ENCODE results near the gene EPYC. TPM values are rescaled to one million over a fixed set of nuclear protein-coding genes. Genes with fewer than 3 reads are reported as not detected.

The EPYC gene
- total and polyA plus RNA-seq, 7 donors: not detected

- H3K4me1 ChIP-seq: no peaks in the 10 kb centered on the region
- ATAC-seq: no peak
- no peak overlapping the region for H3K27ac ChIP-seq
- H3K4me3 ChIP-seq: no peak overlapping the region
- H3K9me3 ChIP-seq: no peaks in the 10 kb centered on the region
- TF ChIP-seq, protein P1, sequence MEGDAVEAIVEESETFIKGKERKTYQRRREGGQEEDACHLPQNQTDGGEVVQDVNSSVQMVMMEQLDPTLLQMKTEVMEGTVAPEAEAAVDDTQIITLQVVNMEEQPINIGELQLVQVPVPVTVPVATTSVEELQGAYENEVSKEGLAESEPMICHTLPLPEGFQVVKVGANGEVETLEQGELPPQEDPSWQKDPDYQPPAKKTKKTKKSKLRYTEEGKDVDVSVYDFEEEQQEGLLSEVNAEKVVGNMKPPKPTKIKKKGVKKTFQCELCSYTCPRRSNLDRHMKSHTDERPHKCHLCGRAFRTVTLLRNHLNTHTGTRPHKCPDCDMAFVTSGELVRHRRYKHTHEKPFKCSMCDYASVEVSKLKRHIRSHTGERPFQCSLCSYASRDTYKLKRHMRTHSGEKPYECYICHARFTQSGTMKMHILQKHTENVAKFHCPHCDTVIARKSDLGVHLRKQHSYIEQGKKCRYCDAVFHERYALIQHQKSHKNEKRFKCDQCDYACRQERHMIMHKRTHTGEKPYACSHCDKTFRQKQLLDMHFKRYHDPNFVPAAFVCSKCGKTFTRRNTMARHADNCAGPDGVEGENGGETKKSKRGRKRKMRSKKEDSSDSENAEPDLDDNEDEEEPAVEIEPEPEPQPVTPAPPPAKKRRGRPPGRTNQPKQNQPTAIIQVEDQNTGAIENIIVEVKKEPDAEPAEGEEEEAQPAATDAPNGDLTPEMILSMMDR (IDR thresholded peaks at IDR 0.05): peak; percentile 45
- 51 to 58% (median 56%) methylated on average over 3 of the region's 3 CpGs for WGBS, 3 donors
- H3K27me3 ChIP-seq (ENCODE audit: insufficient read depth in 3 of 3, low read length in 2 of 3): no peaks in the 10 kb centered on the region
- intact Hi-C loops (cut with DNase I): loop anchor here in 1 of 2 donors (10.0 kb wide), 1 partner anchor 1396 kb away; no protein-coding TSS in a partner anchor
- DNase-seq: no peak
- H3K36me3 ChIP-seq (ENCODE audit: insufficient read depth in 1 of 2, low read depth in 1 of 2): no peaks in the 10 kb centered on the region
These were observed 63.8 kb downstream of the EPYC start for GRCh38 chr12:90940872-90941499.

DNA sequence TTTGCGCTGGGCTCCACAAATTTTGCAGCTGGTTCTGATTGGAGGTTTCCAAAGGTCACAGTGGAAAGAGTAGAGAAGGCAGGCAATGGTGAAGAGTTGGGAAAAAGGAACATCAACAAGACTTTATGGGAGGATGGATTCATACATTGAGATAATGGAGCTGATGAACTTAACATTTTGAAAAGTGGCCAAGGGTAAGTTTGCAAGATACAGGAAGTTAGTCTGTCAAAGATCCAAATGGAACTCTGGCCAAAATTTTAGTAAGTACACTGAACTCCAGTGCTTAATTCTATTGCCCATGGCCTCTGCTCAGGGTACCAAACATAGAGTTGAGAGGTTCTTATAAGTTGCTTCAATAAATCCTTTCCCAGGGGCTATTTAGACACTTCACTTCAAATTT lies 65.4 kb downstream of the EPYC start:
- Histone ChIP-seq H3K4me3 (no peak overlapping the region), H3K4me1 (no peaks in the 10 kb centered on the region), H3K27me3 (ENCODE audit: insufficient read depth in 3 of 3, low read length in 2 of 3) (no peaks in the 10 kb centered on the region), H3K9me3 (no peaks in the 10 kb centered on the region), H3K36me3 (ENCODE audit: insufficient read depth in 1 of 2, low read depth in 1 of 2) (no peaks in the 10 kb centered on the region), H3K27ac (no peak overlapping the region)
- intact Hi-C loops (cut with DNase I): no loop called here
- DNase-seq: no peak
- no peak for ATAC-seq
- TF ChIP-seq, protein P1 (IDR thresholded peaks at IDR 0.05): no peak
- 86 to 88% (median 87%) methylated on average over 1 of the region's 1 CpG for WGBS, 3 donors

DNA sequence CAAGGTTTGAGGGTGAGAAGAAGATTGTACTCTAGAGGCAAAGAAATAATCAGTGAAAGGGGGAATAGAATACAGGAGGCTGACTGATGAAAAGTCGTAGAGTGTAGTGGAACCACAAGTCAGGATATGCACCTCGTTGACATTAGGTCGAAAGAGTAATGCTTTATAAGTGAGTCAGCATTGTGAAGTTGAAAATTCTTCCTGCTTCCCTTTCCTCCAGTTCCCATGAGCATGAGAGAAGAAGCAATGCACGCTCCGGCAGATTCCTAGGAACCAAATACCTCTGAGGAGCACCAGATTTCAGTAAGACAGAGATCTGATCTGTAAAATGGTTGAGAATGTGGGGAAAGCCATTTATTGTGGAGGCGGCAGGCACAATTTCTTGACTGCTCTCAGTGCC lies 66.3 kb downstream of the EPYC start:
- no peak for DNase-seq
- intact Hi-C loops (cut with DNase I): no loop called here
- Histone ChIP-seq H3K27me3 (ENCODE audit: insufficient read depth in 3 of 3, low read length in 2 of 3) (no peaks in the 10 kb centered on the region), H3K4me3 (no peak overlapping the region), H3K27ac (no peak overlapping the region), H3K4me1 (no peaks in the 10 kb centered on the region), H3K9me3 (no peaks in the 10 kb centered on the region), H3K36me3 (ENCODE audit: insufficient read depth in 1 of 2, low read depth in 1 of 2) (no peaks in the 10 kb centered on the region)
- TF ChIP-seq, protein P1 (IDR thresholded peaks at IDR 0.05): no peak
- 71 to 73% (median 71%) methylated on average over 6 of the region's 6 CpGs for WGBS, 3 donors
- no peak for ATAC-seq

DNA sequence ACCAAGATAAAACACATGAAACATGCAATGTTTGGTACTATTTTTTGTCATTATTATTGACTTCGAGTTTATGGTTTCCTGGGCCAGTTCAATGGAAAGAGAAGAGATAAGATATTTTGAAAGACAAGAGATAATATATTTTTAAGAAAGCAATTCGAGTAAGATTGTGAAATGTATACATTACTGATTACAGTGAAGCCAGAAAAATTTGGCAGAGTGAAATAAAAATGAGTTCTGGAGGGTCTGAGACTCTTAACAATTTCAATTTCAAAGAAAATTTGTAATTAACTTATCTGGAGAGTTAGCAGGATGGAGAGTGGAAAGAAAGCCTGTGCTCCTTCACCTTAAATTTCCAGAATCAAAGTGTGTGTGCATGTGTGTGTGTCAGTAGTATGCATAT lies 67.1 kb downstream of the EPYC start:
- Histone ChIP-seq H3K9me3 (no peaks in the 10 kb centered on the region), H3K27ac (no peak overlapping the region), H3K4me1 (no peaks in the 10 kb centered on the region), H3K27me3 (ENCODE audit: insufficient read depth in 3 of 3, low read length in 2 of 3) (no peaks in the 10 kb centered on the region), H3K4me3 (no peak overlapping the region), H3K36me3 (ENCODE audit: insufficient read depth in 1 of 2, low read depth in 1 of 2) (no peaks in the 10 kb centered on the region)
- DNase-seq (no peak), ATAC-seq (no peak)
- 74 to 86% (median 82%) methylated on average over 2 of the region's 2 CpGs for WGBS, 3 donors
- TF ChIP-seq, protein P1 (IDR thresholded peaks at IDR 0.05): no peak
- intact Hi-C loops (cut with DNase I): no loop called here
